CD4-positive, alpha-beta T cell treated with Interleukin-2 at 100 ng/mL for 4 hours (primary cell): ENCODE data around the gene MYO9A.
"Not testable (repeated sequence)": the region's sequence is repeated elsewhere in the genome, so short reads cannot be mapped to it uniquely, and the experiment has no call there.

ENCODE experiments used
- DNase-seq: peaks from one replicate; pipeline ENCODE4 v3.0.0-alpha.2; 2020; ENCODE audit warnings: low spot score

The MYO9A gene

DNA sequence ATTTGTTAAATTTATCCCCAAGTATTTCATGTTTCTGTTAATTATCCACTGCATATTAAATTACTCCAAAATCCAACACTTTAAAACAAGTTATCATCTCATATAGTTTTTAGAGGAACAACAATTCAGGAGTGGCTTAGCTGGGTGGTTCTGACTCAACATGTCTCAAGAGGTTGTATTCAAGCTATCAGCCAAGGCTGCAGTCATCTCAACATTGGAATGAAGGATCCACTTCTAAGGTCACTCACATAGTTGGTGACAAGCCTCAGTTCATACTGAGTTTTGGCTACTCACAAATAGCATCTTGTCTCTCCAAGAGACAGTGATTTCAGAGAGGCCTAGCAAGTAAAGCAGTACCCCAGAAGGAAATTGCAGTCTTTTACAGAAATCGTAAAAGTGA, 172.9 kb downstream of the MYO9A start:
- DNase-seq, result no peak

DNA sequence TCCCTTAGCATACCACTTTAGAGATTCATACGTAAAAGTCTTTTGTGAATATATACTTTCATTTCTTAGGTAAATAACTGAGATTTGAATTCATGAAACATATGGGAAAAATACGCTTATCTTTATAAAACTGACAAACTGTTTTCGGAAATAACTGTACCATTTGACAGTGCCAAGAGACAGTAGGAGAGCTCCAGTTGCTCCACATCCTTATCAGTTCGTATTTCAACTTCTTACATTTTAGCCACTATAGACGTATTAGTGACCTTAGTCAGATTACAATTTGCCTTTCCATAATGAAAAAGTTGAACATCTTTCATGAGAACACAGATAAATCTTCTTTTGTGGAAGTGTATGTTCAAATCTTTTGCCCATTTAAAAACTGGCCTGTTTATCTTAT, 174.1 kb downstream of the MYO9A start:
- no peak for DNase-seq

DNA sequence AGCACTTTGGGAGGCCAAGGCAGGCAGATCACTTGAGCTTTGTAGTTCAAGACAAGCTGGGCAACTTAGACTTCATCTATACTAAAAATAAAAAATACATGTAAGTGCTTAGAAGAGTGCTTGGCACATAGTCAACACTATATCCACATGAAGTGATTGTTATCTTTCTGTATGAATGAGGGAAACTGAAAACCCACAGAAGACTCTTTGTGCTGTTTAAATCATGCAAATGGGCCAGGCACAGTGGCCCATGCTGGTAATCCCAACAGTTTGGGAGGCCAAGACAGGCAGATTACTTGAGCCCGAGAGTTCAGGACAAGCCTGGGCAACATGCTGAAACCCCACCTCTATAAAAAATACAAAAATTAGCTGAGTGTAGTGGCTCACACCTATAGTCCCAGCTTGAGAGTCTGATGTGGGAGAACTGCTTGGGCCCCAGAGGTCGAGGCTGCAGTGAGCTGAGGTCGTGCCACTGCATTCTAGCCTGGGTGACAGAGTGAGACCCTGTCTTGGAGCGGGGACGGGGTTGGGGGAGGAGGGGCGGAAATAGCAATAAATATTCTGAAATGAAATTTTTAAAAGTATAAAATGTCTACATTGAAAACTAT, 177.9 kb downstream of the MYO9A start:
- no peak for DNase-seq

DNA sequence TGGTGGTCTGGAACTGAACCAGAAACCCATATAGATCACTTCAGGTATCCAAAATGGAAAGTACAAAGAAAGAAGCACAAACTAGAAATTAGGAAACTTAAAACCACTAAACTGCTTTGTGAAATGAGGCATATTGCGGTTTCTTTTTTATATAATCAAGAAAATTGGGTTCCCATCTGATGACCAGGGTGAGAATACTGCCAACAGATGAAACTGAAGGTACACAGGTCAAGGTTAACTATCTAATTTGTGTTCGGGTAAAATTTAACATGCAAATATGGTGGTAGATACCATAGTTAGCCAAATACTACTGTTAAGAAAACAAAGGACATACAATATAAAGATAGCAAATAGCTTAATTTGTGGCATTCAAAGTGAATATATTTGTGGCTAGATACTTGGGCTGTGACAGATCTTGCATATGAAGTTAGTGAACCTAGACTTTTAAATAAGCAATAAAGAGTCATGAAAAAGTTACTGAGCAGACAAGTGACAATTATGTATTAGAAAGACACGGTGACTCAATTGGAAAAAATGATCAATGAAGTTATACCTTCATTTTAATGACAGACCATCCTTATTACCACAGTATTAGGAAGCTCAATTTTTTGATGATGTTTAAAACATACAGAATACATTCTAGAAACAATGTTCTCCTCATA, 180.2 kb downstream of the MYO9A start:
- no peak for DNase-seq

DNA sequence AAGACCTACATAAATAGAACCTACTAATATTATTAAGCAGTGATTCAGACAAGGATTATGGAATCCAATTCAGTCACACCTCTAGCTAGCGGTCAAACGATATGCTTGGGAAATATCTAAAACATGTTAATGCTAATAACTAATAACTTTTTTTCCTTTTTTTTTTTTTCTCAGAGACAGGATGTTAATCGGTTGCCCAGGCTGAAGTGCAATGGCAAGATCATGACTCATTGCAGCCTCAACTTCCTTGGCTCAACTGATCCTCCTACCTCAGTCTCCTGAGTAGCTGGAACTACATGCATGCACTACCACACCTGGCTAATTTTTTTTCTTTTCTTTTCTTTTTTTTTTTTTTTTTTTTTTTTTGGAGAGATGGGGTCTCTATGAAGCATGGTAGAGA, 183.5 kb downstream of the MYO9A start:
- DNase-seq, result no peak

DNA sequence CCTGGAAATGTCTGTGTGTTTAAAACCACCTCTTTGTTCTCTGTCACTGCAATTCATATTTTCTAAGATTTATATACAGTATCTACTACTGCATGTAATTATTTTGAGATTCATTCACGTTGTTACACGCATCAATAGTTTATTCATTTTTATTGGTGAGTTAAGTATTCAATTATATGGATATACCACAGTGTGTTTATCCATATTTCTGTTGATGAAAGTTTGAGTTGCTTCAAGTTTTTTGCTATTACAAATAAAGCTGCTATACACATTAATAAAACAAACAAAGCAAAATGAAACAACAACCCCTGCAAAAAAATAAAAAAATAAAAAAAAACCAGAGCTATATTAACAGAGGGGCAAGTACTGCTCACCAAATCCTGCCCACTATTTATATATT, 185.3 kb downstream of the MYO9A start:
- DNase-seq, result no peak

DNA sequence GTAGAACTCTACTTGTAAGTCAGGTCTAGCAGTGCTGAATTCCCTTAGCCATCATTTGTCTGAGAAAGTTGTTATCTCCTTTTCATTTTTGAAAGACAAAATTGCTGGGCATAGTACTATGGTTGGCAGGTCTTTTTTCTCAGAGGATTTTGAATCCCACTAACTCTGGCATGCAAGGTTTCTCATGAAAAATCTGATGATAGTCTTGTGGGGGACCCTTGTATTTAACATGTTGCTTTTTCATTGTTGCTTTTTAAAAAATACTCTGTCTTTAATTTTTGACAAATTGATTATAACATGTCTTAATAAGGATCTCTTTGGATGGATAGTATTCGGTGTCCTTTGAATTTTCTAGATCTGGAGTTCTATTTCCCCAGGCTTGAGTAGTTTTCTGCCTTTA, 186.7 kb downstream of the MYO9A start:
- no peak for DNase-seq

DNA sequence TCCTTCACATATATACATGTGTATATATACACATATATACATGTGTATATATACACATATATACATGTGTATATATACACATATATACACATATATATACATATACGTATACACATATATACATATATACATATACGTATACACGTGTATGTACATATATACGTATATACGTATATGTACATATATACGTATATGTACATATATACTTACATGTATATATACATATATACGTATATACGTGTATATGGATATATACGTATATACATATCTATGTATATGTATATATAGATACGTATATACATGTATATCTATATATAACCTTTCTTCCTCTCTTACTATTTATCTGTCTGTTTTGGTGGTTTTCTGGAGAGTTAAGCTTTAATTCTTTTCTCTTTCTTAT, 192.8 kb downstream of the MYO9A start:
- DNase-seq, result no peak

DNA sequence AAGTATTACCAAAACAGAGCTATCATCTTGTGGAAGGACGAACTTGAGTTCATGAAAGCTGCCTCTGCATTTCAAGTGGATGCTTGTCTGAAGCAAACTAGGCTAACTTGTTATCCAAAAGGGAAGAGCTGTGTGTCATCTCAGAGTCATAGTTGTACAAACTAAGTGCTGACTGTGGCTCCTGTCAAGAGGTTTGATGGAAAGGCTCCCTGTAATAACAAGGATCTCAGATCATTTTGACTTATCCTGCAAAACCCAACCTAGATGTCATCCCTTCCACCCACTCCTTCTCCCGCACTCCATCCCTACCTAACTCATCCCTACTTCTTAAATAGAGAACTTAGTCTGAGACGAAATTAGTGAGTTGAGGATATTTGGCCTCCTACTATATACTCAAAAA, 196.8 kb downstream of the MYO9A start:
- no peak for DNase-seq

DNA sequence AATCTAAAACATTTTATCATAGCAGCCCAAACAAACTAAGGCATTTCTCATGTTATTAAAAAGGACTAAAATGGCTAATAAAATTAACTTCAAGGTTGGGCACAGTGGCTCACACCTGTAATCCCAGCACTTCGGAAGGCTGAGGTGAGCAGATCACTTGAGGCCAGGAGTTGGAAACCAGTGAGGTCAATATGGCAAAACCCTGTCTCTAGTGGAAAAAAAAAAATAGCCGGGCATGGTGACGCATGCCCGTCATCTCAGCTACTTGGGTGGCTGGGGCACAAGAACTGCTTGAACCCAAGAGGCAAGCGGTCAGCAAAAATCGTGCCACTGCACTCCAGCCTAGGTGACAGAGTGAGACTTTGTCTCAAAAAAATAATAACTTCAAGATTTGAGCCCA, 197.4 kb downstream of the MYO9A start:
- DNase-seq, result no peak

DNA sequence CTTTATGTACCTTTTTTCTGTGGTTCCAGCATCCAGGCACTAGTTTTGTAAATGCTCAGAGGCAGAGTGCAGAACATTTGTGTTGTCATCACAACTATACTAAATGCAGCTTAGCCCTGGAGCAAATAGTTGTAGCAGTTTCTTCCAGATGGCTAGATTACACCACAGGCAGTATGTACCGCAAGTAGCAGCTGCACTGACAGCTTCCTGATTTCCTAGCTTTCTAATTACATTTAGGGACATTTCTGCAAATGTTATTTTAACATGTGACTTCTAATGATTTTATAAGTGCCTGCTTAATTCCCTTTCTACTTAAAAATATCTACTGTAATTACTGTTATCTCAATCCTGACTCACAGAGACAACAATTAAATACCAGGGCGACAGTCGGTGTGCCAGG, 201.1 kb downstream of the MYO9A start:
- no peak for DNase-seq

DNA sequence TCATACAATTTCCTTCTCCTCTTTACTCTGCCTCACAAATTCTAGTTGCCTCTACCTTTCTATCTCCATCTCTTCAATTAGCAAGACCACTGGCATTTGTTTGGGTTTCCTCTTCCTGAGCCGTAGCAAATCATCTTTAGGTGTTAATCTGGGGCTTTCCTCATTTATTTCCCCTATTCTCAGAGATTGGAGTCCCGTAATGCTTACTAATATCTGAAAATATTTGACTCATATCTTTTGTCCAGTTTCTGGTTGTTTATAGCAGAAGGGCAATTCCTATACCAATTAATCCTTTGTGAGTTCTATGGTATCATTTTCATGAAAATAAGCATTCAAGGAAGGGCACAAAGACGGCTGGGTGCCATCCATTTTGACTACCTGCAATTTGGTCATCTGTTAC, 203.9 kb downstream of the MYO9A start:
- DNase-seq, result no peak

DNA sequence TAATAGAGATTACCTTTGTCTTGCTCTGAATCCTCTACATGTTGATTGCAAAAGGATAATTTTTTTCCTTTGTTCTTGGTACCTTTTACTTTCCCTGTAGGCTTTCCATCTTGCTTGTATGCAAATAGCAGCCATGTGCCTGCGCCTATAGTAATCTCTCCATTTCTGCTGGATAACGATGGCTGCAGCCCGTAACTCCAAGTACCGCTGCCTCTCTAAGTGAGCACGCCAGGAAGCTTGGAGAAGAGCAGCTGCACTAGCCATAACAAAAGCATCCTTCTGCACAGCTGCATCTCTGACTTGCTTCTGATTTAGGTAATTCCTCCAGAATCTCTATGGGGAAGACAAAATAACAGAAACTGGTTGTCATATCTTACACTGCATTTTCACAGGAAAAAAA, 218.3 kb downstream of the MYO9A start:
- no peak for DNase-seq

DNA sequence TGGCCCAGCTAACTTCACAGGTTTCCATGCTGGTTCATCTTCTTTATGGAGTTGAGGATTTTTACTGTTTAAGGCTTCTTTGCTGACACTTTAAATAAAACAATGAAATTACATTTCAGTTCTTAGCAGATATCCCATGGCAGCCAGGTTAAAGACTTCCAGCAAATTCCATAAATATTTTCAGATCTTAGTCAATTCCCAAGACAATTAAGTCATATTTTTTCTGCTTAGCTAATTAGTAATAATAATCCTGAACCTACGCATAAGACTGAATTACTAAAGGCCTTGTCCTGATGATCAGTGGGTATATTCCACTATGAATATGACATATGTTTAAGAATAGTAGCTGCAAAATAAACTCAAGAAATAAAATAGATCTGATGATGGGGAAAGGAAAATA, 224.3 kb downstream of the MYO9A start:
- DNase-seq, result no peak

DNA sequence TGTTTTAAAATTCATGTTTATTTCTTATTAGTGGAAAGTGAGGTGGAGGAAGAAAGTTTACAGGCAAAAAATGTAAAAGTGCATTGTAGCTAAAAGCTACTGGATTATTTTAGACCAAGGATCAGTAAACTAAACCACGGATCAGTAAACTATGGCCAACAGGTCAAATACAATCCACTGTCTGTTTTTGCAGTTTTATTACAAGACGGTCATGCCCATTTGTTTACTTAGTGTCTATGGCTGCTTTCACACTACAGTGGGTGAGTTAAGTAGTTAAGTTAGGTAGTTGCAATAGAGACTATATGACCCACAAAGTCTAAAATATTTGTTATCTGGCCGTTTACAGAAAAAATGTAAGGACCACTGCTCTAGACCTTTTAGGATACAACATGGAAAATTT, 225.6 kb downstream of the MYO9A start:
- DNase-seq, result no peak

DNA sequence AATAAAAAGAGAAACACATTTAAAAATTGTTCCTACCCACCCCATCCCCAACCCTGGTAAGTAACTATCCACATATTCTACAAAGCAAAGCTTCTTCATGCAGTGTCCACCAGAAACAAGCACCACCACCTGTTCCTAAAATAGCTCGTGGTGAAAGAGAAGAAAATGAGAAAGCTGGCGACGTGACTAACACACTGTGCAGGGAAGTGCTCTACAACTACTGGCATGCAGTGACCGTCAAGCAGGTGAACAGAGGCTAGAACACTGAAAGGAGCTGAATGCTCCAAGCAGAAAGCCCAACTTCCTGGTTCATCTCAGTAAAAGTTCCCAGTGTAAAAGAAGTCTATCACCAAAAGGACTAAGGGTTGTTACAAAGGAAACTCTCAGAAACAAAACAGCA, 226.9 kb downstream of the MYO9A start:
- no peak for DNase-seq

DNA sequence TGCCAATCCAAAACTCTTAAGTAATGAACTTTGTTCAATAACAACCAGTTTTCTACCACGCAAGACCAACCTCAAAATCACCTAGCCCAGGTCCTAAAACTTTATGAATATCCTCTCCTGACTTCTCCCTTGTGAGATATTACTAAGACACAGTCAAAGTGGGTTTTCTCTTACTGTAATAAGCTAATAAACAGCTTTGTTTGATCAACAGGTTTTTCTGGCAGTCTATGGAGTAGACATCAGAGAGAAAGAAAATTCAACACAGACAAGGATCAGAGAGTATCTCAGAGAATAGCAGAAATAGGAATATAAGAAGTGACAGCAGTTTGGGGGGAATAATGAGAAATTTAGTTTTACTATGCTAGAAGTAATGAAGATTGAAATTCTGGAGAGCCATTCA, 228.0 kb downstream of the MYO9A start:
- no peak for DNase-seq

DNA sequence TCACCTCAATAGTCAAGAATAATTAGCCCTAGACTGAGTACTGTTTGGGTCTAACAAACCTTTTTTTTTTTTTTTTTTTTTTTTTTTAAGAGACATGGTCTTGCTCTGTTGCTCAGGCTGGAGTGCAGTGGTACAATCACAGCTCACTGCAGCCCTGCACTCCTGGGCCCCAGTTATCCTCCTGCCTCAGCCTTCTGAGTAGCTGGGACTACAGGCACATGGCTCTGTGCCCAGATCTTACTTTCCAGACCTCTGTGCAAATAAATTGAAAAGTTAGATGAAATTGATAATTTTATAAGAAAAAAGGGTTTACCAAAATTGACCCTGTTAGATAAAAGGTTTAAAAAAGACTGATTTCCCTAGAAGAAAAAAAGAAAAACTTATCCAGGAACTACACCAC, 228.6 kb downstream of the MYO9A start:
- no peak for DNase-seq

DNA sequence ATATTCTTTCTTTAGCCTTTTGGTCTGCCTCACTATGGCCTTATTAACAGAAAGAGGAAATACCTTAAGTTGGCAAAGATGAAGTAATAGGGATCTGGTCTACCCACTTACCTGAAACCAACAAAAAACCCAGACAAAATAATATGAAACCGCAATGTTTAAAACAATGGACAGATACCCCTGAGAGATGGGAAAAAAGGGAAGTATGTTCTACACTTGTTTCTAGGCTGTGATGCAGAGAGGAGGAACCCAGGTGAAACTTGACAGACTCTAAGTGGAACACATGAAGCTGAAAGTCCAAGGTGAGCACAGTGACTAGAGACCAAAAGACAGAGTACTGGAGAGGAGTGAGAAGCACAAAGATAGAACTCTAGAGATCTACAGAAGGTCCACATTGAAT, 229.2 kb downstream of the MYO9A start:
- no peak for DNase-seq

DNA sequence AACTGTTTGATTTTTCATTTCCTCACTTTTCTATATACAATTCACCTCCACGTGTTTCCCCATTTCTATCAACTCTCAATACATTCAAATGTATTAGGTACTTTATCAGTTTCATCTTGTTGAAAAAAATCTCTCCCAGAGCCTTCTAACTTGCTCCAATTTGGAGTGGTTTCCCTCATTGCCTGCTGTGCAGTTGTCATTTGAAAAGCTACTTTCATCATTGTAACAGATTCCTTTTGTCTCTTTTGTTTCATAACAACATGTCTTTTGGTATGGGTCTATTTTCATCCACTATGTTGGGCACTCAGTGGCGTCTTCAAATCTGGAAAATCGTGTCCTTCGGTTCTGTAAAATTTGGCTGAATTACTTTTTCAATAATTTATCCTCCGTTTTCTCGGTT, 232.6 kb downstream of the MYO9A start:
- DNase-seq, result no peak

DNA sequence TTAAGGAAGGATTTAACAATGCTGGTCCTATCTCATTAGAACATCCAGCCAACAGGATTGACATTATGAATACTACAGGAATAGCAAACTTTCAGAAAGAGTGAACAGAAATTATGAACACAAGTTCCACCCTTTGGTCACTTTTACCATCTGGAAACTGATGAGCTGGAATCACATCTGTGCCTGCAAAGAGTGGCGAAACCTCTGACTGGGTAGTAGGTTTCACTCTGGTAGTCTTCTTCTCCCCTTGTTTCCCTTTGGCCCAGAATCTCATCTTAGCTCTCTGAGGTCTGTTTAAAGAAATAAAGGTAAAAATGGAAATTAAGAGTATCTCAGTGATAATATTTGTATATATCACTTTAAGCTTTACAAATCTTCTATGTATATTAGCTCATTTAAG, 234.5 kb downstream of the MYO9A start:
- no peak for DNase-seq

DNA sequence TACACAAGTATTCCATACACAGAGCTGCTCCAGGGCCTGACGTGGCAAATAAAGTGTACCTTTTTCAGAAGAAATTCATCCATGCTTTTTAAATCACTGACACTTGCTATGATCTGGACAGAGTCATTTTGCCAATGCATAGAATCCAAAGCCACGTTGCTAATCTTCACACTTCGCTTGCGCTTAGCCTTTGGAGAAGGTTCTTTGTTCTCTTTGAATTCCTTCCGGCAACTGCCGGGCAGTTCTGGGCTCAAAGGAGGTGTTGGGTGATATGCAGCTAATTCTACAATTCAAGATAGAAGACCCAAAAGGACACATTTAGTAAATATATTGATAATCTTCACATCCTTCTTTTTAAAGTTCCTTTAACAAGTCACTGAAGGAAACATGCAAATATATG, 237.7 kb downstream of the MYO9A start:
- no peak for DNase-seq

DNA sequence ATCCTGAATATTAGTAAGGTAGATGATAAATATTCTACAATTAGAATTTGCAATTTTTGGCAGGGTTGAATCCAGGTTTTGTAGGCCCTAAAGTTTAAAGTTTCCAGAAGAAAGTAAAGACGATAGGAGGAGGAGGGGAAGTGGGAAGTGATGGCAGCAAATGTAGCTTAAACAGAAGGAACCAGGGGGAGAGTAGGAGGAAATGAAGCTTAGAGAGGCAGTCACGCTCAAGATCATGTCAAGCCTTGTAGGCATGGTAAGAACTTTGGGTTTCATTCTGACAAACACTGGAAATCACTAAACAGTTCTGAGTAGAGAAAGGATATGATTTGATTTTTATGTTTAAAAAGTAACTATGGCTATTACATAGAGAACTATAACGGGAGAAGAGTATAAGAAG, 243.7 kb downstream of the MYO9A start:
- DNase-seq, result no peak

DNA sequence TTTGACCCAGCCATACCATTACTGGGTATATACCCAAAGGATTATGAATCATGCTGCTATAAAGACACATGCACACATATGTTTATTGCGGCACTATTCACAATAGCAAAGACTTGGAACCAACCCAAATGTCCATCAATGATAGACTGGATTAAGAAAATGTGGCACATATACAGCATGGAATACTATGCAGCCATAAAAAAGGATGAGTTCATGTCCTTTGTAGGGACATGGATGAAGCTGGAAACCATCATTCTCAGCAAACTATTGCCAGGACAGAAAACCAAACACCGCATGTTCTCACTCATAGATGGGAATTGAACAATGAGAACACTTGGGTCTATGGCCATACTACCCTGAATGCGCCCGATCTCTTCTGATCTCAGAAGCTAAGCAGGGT, 259.7 kb downstream of the MYO9A start:
- not testable (repeated sequence) for DNase-seq

DNA sequence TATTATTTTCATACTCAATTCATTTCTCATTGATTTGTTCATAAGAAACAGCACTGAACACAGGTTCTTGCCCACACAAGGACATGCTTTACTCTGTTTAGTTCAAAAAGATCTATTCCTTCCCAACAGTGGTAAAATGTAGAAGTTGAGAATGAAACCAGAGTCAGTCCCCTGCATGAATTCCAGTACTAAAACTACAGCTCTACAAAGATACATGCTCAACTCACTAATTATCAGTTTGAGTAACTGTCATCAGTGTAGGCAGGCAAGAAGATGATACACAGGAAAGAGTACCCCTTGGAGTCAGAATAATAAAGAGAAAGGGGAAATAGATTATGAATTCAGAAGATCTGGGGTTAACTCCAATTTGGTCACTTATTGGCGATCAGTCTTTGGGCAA, 264.4 kb downstream of the MYO9A start:
- DNase-seq, result no peak
